Iris pigment epithelial cell (primary cell): ENCODE measurements around the gene ARPC1B.
"Not testable (repeated sequence)": the region's sequence is repeated elsewhere in the genome, so short reads cannot be mapped to it uniquely, and the experiment has no call there.

Experiments
- DNase-seq: peaks from one replicate; pipeline ENCODE4 v3.0.0-alpha.2; 2011; ENCODE audit warnings: low read depth

Gene ARPC1B

GRCh38 chr7:99374111-99375064, at the start of gene ARPC1B:
TSS of gene ARPC1B (plus strand) at chr7:99374730. CDS start at chr7:99385715, 10,985 bp downstream.
- DNase-seq, result peak; percentile 81

GRCh38 chr7:99325001-99325493, 49.5 kb upstream of the ARPC1B start:
- DNase-seq, result no peak

- DNase-seq, result peak; percentile 94
Observed at GRCh38 chr7:99325592-99326407, 48.7 kb upstream of the ARPC1B start, which contains the start of gene ARPC1A. TSS of gene ARPC1A (plus strand) at chr7:99325898. CDS start at chr7:99333354, 7,456 bp downstream.

- no peak for DNase-seq
Observed at GRCh38 chr7:99326408-99326782, 48.1 kb upstream of the ARPC1B start.

- DNase-seq, result peak; percentile 92
Observed at GRCh38 chr7:99330314-99330961, 44.1 kb upstream of the ARPC1B start.

- peak; percentile 25 for DNase-seq
Observed at GRCh38 chr7:99331002-99331401, 43.5 kb upstream of the ARPC1B start.

- no peak for DNase-seq
Observed at GRCh38 chr7:99339595-99339994, 34.9 kb upstream of the ARPC1B start.

GRCh38 chr7:99340659-99341058, 33.9 kb upstream of the ARPC1B start:
- peak; percentile 41 for DNase-seq

- no peak for DNase-seq
Observed at GRCh38 chr7:99344061-99344647, 30.4 kb upstream of the ARPC1B start.

- not testable (repeated sequence) for DNase-seq
Observed at GRCh38 chr7:99350641-99351040, 23.9 kb upstream of the ARPC1B start.

GRCh38 chr7:99352247-99352646, 22.3 kb upstream of the ARPC1B start:
- no peak for DNase-seq

GRCh38 chr7:99355098-99355497, 19.4 kb upstream of the ARPC1B start:
- no peak for DNase-seq

- DNase-seq, result no peak
Observed at GRCh38 chr7:99357701-99358490, 16.6 kb upstream of the ARPC1B start.

GRCh38 chr7:99358521-99358920, 16.0 kb upstream of the ARPC1B start:
- DNase-seq, result not testable (repeated sequence)

GRCh38 chr7:99359465-99360154, 14.9 kb upstream of the ARPC1B start:
- DNase-seq, result no peak

GRCh38 chr7:99362801-99363200, 11.7 kb upstream of the ARPC1B start:
- DNase-seq, result peak; percentile 93

GRCh38 chr7:99363286-99363685, 11.2 kb upstream of the ARPC1B start:
- DNase-seq, result no peak

GRCh38 chr7:99365318-99366141, 9.0 kb upstream of the ARPC1B start:
- no peak for DNase-seq

GRCh38 chr7:99366646-99367045, 7.9 kb upstream of the ARPC1B start:
- DNase-seq, result no peak
